GM12865 (cell line): ENCODE data around the gene SLC44A5.

Experiments used
- DNase-seq: peaks from one replicate; pipeline ENCODE4 v3.0.0; 2010; ENCODE audit warnings: low read depth
- H3K4me3 ChIP-seq: 2 replicates; pipeline ENCODE4 v1.5.1; 2011; ENCODE audit warnings: mild to moderate bottlenecking, low read depth, low read length, control low read depth
- TF ChIP-seq, protein P1 (sequence below): IDR thresholded peaks from 2 replicates; pipeline ENCODE4 v1.5.1; 2011; ENCODE audit warnings: low read length, control low read depth, low read depth, inconsistent platforms; ENCODE audit not compliant: insufficient read depth; ENCODE audit errors: missing control alignments

SLC44A5 gene

DNA sequence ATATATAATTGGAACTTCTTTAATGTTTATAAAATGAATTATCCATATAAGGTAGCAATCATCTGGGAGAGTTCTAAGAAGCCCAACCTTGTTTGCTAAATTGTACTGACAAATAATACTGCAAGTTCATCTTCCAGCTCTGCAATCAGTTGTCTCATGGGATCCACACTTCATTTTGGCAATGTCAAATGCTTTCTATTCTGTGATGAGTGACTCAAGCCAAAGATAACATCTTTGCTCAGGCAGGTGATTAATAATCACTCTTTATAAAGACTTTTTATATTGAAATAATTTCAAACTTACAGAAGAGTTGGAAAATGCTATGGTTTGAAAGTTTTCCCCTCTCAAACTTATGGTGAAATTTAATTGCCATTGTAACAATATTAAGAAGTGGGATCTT lies 67.2 kb downstream of the SLC44A5 start:
- TF ChIP-seq, protein P1, sequence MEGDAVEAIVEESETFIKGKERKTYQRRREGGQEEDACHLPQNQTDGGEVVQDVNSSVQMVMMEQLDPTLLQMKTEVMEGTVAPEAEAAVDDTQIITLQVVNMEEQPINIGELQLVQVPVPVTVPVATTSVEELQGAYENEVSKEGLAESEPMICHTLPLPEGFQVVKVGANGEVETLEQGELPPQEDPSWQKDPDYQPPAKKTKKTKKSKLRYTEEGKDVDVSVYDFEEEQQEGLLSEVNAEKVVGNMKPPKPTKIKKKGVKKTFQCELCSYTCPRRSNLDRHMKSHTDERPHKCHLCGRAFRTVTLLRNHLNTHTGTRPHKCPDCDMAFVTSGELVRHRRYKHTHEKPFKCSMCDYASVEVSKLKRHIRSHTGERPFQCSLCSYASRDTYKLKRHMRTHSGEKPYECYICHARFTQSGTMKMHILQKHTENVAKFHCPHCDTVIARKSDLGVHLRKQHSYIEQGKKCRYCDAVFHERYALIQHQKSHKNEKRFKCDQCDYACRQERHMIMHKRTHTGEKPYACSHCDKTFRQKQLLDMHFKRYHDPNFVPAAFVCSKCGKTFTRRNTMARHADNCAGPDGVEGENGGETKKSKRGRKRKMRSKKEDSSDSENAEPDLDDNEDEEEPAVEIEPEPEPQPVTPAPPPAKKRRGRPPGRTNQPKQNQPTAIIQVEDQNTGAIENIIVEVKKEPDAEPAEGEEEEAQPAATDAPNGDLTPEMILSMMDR: no peak
- DNase-seq: no peak
- H3K4me3 ChIP-seq: no peak overlapping the region

DNA sequence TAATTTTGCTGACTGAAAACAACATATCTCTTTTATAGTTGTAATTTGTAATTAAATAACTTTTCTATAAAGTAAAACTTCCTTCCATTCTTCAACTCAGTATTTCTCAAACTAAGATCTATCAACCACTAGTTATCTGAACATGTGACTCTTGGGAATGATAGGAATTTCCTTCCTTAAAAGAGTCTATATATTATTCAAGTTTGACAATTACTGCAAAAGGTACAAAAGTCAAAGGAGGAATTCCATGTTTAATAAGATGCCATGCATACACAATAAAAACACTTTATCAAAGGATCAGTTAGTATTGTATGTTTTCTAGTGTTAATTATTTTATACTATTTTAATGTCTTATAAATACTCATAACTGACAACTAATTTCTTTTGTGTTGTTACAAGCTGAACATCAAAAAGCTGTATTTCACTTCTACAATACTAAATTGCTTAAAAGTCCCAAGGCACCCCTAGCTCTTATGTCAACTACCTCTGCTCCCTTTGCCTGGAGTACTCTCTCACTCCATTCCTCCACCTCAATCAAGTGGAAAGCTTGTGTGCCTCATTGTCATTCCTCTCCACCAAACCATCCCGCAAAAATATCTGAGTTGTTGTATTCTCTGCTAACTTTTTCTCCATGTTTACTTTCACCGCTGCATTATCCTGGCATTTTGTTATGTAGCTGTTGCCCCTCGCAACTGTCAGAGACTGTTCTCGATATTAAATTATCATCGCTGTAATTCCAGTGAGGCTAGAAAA lies 67.9 kb downstream of the SLC44A5 start:
- DNase-seq: no peak
- TF ChIP-seq, protein P1: no peak
- H3K4me3 ChIP-seq: no peak overlapping the region

DNA sequence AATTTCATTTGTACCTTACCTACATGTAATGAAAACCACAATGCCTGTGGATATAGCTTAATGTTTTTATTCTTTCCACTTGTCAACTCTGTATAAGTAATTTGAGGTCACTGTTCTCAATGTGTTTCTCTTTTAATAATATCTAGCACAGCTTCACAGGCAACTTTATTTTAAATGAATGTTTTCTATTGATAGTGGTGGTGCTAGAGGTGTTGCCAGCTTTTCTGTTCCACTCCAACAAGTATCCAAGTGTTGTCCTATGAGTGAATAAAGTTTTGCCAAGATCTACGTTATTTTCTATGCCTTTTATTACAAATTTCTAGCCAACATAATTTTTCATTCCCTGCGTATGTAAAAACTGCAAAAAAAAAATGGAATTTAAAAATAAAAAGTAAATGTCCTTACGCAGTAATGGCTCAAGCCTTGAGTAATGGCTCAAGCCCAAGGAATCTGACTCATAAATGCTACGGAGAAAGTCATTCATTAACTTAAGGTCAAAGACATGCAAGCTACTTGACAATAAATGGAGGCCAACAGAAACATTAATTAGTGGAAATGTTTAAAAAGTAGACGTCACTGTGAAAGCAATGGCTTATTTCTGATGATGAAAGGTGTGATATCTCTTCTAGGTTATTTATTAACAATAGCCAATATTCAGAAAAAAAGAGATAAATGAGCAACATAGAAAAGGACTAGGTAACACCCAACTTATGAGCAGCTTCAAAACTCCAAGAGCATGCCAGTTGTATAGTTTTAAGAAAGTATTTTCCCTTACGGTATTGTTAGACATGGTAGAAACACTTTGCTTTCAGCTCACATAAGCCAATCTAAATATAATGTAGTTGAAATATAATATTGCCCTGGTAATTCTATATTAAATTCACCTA lies 71.4 kb downstream of the SLC44A5 start:
- DNase-seq: no peak
- TF ChIP-seq, protein P1: no peak
- no peak overlapping the region for H3K4me3 ChIP-seq

DNA sequence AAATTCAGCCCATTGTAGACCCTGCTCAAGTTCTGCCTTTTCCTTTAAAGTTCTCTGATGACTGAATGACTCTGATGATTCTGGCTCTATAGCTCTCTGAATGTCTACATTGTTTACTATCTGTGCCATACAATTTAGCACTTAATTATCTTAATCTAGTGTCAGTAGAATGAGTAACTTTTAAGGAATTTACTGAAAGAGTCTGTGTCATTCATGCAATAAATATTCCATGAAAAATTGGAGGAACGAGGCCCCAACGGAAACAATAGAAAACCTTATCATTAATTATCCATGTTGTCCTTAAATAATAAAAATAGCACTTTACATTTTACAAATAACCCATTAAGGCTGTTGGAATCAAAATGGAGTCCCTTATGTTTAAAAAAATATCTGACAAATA lies 77.8 kb downstream of the SLC44A5 start:
- no peak overlapping the region for H3K4me3 ChIP-seq
- TF ChIP-seq, protein P1: no peak
- no peak for DNase-seq

DNA sequence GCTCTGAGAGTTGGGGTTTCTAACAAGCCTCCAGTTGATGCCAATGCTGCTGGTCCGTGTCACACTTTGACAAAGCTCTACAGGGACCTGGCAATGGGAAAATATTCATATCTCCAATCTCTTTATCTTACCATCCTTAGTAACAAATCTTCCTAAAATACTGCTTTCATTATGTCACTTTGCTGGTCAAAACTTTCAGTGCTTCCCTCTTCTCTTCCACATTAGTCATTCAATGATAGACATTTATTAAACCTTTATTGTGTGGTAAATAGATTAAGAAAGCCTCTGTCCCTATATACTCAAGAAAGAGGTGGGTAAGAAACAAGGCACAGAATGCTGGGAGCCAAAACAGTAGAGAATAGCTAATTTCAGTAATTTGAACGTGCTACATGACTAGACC lies 79.3 kb downstream of the SLC44A5 start:
- no peak for DNase-seq
- H3K4me3 ChIP-seq: no peak overlapping the region
- TF ChIP-seq, protein P1: no peak

DNA sequence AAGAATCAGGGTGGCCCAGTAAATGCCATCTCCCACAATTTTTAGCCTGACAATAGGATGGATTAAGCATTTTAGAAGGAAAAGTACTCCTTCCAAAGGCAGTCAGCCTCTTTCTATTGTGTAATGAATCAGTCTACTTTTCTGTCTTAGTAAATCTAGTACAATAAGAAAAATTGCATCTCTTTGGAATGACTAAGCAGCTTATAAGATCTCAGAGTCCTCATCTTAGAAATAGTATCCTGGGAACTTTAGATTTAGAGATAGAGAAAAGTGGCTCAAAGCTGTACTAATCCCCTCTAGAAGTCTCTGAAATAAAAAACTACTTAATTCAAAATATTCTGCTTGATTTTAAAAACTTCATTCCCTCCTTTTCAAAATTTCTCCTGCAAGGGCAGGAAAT lies 81.4 kb downstream of the SLC44A5 start:
- DNase-seq: no peak
- H3K4me3 ChIP-seq: no peak overlapping the region
- TF ChIP-seq, protein P1: no peak
